HuH-7.5 (cell line): Measurements from ENCODE around the gene MRPL53.

Experiments used
- DNase-seq: peaks from one replicate; pipeline ENCODE4 v3.0.0; 2011; ENCODE audit warnings: low spot score

MRPL53 gene

DNA sequence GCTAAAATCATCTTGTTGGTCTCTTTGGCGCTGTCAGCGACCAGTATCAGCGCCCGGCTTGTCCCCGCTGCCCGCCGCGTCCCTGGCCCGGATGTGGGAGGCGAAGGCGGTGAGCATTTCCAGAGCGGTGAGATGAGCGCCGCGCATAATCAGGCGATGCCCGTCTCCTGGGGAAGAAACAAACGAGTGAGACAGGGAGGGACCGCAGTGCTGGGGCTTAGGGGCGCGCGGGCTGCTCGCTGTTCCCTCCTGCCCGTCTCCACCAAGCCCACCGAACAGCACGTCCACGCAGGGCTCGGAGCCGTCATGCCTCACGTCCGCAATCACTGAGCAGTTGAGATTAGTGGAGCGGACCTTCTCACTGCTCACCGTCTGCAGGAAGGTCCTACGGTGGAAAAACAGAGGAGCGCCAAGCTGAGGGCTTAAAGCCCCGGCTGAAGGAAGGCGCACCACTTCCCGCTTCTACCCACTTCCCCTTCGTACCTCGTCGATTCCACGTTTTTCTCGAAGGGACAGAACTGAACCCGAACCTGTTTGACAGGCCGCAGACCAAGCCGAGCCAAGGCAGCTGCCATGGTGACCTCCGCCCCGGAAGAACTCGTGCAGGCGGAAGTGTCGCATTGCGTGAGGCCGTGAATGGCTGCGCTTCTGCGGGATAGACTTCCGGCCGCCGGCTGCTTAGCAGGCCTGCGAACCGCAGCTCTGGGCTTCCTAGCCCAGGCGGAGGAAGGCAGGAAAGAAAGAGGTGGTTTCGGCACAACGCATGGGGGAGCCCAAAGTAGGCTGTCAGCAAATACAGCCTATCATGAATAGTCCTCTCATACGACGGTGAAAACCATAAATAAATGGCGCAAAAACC, at the start of gene MRPL53:
Gene MRPL53 (minus strand): TSS at position 595 of the 859 bp plus-strand sequence. CDS start 20 bp downstream, at position 575.
- no peak for DNase-seq

- DNase-seq = no peak
Observed at GRCh38 chr2:74516650-74517049, 44.2 kb upstream of the MRPL53 start.

DNA sequence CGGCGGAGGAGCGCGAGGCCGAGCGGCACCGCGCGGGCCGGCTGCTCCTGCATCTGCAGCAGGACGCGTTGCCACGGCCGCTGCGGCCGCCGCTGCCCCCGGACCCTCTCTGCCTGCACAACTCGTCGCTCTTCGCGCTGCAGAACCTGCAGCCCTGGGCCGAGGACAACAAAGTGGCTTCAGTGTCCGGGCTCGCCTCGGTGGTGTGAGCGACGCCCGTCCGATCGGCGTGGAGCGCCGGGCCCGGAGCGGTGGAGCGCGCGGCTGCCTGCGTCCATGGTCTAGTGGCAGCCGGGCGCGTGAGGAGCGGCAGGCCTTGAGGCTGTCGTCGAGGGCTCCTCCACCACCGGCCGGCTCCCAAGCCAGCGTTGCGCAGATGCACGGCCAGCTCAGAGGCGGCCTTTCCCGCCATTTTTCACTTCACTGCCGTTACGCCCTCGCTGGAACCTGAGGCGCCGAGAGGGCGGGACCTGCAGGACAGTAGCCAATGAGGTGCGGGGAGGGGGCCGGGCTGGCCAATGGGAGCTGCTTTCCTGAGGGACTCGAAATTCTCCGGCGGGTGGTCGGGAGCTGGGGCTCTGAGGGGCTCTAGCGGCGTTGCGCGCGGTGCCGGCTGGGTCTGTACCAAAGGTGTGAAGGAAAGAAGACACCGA, 43.6 kb upstream of the MRPL53 start:
- no peak for DNase-seq

- no peak for DNase-seq
Observed at GRCh38 chr2:74515271-74515980, 42.9 kb upstream of the MRPL53 start.

GRCh38 chr2:74514368-74515270, 42.1 kb upstream of the MRPL53 start, which contains the start of gene TLX2:
TSS of gene TLX2 (plus strand) at chr2:74514450. CDS start at chr2:74514807, 357 bp downstream.
- DNase-seq = no peak

DNA sequence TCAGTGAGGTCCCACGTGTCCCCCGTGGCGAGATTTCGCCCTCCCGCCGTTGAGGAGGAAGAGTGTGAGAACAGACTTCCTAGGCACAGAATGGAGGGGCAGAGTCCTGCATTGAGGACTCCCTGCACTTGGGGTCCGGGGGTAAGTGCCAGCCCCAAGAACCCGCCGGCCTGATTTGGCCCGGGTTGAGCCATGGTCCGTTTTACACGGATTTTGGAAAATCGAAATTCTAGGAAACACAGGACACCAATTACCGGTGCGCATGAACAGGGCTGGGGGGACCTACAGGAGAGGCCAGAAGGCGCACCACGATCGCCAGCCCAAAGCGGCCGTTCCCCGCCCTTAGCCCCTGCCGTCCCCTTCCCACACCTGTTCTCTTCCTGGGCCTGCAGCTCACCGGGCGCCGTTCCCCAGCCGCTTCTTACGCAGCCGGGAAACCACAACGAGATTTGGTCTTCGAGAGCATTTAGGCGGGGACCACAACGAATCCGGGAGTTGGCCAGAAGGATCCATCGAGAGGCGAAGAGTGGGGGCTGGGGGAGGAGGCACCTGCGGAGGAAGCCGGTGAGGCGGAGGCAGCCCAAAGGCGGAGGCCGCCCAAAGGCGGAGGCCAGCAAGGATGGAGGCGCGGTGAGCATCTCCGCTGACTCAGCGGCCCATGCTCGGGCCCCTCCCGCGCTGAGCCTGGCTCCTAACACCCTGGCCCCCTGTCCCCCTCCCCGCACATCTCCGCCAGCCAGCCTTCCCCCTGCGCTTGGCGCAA, 41.3 kb upstream of the MRPL53 start:
- DNase-seq = no peak

DNA sequence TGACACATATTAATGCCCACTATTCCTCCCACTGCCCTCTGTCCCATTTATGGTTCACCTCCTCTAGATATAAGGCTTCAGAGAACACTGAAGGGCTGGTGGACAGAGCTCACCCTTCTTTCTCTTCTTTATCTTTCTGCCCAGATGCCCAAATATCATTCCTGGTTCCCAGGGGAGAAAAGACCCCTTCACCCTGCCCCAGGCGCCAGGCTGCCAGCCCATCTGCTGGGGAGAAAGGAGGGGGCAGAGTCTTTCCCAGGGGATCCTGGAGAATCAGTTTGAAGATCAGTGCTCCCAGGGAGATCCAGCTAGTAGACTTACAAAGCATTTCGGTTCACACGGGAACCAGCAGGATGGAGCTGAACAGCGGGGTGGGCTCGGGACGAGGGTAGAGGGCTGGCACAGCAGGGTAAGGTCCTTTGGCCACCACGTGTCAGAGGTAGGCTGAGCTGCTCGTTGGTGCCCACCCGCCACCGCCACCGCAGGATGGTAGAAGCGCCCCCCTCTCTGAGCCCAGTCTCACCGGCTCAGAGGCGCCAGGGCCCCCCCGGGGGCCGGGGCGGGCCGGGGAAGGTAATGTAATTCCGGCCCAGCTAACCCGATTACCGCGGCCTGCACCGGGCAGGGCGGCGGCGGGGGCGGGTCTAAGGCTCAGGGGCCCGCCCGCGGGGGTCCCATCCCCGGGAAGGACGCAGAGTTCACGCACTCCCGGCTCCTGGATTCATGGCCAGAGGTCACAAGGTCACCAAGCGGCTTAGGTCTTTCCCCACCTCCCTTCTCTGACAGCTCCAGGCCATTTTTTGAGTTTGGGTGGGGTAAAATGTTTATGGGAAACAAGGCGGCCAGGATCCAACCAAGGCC, 40.5 kb upstream of the MRPL53 start:
- DNase-seq = no peak

- DNase-seq = no peak
Observed at GRCh38 chr2:74511104-74511989, 38.9 kb upstream of the MRPL53 start.

DNA sequence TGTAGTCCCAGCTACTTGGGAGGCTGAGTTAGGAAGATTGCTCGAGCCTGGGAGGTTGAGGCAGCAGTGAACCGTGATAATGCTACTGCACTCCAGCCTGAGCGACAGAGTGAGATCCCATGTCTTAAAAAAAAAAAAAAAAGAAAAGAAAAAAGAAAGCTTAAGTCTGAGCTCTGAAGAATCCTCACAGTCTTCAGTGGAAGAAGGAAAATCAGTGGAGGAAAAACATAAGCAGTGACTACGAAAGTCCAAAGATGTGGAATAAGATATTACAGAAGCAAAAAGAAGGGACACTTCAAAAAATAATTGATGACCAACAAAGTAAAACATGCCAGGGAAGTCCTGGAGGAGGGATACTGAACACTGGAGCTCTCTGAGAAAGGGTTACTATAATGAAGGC, 37.8 kb upstream of the MRPL53 start:
- DNase-seq = no peak

DNA sequence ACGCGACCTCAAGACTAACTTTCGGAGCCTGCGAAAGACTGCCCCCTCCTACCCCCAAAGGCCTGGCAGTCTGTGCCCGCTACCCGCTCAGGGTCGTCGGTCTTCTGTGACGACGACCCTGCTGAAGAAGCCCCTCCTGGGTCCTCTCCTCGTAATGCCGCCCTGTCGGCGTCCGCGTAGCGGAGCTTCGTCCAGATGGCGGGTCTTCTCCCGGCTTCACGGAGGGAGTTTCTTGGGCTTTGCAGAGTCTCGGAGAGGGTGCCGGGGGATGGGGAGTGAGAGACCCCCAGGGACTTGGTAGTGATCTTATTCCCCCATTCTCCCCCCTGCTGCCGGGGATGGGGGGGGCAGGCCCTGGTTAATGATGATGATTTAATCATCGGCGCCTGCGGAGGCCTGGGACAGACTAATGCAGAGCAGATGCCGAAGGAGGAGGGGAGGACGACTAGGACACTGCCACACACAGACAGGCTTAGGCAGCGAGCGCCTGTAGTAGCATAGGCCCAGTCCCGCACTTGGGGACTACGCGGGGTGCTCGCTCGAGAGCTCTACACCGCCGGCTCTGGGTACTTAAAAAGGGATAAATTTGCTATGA, 35.5 kb upstream of the MRPL53 start:
- no peak for DNase-seq

- DNase-seq = peak; percentile 92
Observed at GRCh38 chr2:74507145-74507925, 34.9 kb upstream of the MRPL53 start, which contains the start of gene PCGF1. TSS of gene PCGF1 (minus strand) at chr2:74507695. CDS start at chr2:74507668, 27 bp downstream.

DNA sequence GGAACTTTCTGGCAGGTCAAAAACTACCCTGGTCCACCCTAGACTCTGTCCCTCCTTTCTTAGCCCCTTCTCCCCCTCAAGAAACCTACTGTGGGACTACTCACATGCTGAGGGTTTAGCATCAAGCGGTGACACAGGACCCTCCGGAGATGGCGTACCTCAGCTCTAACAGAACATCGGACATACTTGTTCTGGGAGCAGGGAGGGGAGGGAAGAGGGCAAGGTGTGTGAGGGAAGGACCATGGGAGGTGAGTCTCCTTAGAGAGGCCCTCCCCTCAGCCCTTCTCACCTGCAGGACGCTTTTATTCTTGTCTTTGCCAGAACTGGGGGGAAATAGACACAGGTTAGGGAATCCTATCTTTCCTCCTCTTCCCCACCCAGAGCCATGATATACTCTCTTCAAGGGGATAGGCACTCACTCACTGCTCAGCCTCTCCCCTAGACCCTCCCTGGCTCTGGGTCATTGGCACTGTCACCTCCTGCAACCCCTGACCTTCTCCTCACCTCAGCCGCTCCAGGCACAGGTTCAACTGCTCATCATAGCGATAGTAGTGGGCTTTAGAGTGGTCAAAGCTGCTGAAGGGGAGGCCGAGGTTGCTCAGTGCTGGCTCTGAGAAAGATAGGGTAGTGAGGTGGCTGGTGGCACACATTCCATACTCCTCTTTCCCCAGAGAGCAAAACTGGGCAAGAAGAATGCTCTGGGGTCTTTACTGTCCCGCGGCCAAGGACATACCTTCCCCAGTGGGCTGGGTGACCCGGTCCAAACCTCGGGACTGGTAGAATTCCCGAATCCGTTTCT, 33.2 kb upstream of the MRPL53 start:
- DNase-seq = no peak

DNA sequence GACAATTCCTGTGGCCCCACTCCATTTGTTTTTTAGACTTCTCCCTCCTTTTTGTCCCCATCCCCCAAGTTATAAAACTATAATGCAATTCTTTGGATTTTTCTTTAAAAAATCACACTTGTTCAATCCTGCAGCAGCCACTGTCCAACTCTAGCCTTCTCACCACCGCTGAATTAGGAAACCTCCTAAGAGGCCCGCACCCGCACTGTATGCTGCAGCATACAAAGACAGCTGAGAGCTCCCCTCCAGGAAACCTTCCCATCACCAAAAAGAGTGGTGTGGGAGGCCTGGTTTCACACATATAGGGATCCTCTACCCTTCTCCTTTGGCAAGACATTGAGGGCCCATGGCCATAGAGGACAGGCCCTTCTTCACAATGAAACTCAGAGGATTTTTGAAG, 32.1 kb upstream of the MRPL53 start:
- no peak for DNase-seq

- no peak for DNase-seq
Observed at GRCh38 chr2:74503506-74504475, 31.3 kb upstream of the MRPL53 start.

GRCh38 chr2:74502720-74503505, 30.4 kb upstream of the MRPL53 start:
- no peak for DNase-seq
